MM.1S (cell line): ENCODE measurements around the gene NFATC3.

Experiments used
- EZH2 ChIP-seq: fragments of 300-600 bp; sonication (generic); optimal IDR thresholded peaks from 2 replicates; pipeline ENCODE3; 2017; ENCODE audit warnings: low read depth, mild to moderate bottlenecking, antibody characterized with exemption, low read length, mixed read lengths
- EZH2phosphoT487 ChIP-seq: fragments of 300-600 bp; sonication (generic); IDR thresholded peaks from 2 replicates; pipeline ENCODE4 v1.6.1; 2018; ENCODE audit warnings: antibody characterized with exemption, low read length
- TF ChIP-seq, protein P1 (sequence below): fragments of 300-600 bp; sonication (generic); IDR thresholded peaks from 2 replicates; pipeline ENCODE4 v1.5.1; 2016; ENCODE audit warnings: antibody characterized with exemption, low read length, mixed read lengths

DNA sequence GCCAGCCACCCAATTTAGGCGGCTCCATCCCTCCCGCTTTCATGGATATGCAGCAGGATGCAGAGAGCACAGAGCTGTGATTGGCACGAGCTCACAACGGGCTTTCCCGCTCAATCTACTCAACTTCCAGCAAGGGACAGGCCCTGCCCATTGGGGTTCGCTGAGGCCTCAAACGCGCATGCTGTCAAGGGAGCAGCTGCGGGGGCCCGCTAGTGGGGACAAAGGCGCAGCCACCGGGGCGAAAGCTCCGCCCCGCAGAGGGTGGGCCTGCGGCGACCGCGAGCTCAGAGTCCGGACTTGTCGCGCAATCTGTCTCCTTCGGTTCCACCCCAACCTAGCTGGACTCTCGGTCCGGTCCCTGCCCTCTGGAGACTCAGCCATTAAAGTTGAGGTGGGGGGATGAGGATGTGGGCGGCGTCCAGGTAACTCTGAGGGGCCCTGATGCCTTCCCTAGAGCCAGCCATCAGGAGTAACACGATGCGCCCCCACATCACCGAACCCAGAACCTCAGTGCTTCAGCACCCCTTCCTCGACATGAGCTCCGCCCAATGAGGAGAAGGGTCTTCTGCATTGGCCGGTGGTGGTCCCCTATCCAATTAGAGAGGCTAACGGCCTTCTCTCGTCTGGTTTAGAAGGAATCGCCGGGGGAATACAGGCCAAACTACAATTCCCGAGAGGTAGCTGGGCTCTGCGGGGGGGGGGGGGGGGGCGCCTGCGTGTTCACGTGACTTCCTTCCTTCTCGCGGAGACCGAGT is 489 bp upstream of the NFATC3 start:
- TF ChIP-seq, protein P1, sequence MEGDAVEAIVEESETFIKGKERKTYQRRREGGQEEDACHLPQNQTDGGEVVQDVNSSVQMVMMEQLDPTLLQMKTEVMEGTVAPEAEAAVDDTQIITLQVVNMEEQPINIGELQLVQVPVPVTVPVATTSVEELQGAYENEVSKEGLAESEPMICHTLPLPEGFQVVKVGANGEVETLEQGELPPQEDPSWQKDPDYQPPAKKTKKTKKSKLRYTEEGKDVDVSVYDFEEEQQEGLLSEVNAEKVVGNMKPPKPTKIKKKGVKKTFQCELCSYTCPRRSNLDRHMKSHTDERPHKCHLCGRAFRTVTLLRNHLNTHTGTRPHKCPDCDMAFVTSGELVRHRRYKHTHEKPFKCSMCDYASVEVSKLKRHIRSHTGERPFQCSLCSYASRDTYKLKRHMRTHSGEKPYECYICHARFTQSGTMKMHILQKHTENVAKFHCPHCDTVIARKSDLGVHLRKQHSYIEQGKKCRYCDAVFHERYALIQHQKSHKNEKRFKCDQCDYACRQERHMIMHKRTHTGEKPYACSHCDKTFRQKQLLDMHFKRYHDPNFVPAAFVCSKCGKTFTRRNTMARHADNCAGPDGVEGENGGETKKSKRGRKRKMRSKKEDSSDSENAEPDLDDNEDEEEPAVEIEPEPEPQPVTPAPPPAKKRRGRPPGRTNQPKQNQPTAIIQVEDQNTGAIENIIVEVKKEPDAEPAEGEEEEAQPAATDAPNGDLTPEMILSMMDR: no peak
- no peak for TF ChIP-seq EZH2phosphoT487
- no peak for TF ChIP-seq EZH2
